HG03457 (cell line): ENCODE data around the gene DPP6.

Source experiments
- ATAC-seq: cut with Tn5 transposase; IDR thresholded peaks from one replicate; pipeline ENCODE4 v1.9.1; 2021; ENCODE audit warnings: moderate number of reproducible peaks; ENCODE audit not compliant: unreplicated experiment

DPP6 gene

DNA sequence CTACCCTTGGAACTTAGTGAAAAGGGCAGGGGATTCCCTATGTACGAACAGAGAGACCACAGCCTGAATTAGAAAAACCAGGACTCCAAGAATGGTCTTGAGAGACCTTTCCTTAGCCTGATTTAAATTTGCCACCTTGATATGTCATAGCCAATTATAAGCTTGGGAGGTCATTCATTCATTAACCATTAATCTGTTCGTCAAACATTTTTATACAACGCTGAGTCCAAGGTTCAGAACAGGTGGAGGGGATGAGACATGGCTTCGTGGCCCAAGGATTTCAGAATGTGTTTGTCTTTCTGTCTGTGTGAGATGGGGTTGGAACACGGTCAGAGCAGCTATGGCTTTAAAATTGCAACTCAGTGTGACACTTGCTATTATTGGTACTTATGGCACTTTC is 792.8 kb downstream of the DPP6 start:
- ATAC-seq, result no peak

DNA sequence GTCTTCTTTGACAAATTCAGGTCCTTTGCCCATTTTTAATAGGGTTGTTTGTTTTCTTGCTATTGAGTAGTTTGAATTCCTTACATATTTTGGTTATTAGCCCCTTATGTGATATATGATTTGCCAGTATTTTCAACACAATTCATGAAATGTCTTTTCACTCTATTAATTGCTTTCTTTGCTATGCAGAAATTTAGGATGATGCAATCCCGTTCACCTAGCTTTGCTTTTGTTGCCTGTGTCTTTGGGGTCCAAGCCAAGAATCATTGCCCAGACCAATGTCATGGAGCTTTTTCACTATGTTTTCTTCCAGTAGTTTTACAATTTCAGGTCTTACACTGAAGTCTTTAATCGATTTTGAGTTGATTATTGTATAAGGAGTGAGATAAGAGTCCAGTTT is 796.3 kb downstream of the DPP6 start:
- no peak for ATAC-seq

DNA sequence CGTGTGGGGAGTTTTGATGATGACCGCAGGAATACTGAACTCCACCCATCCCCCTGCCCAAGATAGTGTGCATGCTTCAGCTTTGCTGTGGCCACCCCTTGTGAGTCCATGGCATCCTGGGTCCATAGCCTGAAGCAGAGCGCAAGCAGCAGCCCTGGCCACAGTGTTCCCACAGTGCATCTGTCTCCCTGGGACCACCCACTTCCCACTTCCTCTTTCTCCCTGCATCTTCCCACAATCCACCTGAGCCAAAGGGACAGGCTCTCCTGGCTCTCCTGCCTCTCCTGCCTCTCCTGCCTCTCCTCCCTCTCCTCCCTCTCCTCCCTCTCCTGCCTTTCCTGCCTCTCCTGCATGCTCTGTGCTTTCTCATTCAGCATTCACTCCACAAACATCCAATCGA is 800.0 kb downstream of the DPP6 start:
- ATAC-seq, result no peak

DNA sequence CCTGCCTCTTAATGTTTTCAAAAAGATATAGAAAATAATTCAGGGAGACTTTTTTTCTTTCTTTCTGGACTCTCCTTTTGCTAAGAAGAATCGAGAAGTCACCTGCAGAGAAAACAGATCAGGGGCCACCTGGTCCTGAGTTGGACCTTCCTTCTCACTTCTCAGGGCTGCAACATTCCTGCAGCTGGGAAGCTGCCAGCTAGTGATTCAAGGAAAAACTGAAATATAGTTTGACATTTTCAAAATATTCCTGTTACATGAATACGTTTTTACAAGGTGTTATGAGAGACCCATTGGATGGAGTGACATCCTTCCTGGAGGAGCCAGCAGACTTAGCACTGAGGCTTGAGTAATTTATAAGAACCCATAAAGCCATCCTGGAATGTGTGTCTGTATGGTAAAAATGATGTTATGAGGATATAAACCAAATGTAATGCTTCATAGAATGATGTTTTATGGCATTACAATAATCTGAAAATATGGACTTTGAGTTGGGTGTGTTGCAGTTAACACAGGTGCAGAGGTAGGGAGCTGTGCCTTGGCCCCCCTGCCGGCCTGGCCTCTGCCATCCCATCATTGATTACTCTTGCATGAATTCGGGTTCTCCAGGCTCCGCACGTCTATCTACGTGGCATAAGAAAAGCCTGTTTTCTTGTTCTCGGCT is 801.0 kb downstream of the DPP6 start:
- ATAC-seq, result no peak

DNA sequence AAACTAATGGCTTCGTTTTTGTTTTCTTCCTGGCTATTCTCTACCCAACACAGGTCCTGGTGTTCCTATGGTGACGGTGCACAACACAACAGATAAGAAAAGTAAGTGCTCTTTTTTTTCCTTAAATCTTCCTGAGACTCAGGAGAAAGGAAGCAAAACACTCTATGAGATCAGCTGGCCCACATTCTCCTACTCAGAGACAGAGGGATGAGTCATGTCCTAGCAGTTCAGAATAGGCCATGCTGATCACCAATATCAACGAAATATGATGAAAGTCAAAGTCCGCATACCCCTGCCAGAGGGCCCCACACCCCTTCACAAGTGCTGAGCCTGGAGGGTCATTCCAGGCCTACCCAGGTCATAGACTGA is 801.5 kb downstream of the DPP6 start:
- ATAC-seq, result no peak

DNA sequence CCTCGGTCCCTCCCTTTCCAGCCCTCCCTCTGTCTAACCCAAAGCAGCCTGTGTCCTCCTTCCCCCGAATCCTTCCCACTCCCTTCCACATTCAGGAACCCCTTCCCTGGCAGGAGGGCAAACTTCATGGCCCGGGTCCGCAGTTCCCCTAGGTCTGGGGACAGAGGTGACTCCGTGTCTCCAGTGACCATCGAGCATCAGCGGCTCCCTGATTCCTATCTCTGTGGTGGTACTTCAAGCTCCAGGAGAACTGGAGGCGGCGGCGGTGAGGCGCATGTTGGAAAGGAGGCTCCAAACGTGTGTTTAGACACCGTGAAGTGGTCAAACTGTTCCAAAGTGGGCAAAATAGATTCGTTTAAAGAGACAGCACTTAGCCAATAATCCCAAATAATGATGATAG is 802.6 kb downstream of the DPP6 start:
- no peak for ATAC-seq

DNA sequence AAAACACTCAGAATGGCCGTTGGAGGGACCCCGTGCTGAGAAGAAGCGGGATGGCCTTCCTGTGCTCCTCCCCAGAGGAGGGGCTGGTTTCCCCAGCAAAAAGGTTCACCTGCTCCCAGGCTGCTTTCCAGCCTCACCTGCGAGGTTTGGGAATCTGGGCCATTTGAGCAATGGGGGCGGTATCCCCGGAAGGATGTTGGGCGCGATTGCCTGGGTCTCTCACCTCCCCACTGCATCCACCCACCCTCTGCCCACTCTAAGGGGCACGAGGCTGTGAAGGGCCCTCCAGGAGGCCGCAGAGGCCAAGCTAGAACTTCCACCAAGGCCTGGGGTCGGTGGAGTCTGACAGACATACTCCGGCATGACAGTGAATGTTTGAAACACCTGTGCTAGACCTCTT is 803.2 kb downstream of the DPP6 start:
- ATAC-seq, result no peak

DNA sequence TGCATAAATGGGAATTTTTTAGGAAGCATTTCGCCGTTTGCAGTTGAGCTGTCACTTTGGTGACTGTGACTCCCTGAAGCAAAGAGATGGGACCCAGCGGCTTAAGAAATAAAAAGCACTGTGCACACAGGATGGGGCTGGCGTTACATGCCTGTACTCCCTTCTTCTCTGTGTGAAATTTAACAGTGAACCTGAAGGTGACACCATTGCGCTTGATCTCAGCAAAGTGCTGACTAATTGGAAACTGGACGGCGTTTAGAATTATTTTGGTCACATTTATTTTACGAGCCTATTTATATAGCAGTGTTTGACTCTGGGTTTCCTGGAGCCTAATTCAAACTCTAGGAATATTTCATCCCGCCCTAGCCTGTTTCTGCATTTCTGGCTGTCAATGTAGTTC is 804.5 kb downstream of the DPP6 start:
- ATAC-seq, result no peak

DNA sequence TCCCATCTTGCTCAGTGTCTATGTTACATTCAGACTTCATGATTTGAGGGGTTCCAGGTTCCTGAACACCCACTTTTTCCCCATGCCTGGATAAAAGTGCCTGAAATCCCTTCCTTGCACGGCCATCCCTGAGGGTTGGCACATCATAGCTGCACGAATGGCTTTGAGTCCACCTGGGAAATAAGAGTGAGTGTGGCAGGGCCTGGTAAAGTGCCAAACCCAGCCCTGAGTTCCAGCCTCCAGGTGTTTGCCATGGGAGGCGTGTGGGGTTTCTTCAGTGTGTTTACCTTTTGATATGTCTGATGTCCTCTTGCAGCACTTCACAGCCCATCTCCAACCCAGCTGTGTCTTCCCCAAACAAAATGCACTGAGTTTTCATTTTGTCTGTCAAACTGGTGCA is 805.0 kb downstream of the DPP6 start:
- ATAC-seq, result no peak

DNA sequence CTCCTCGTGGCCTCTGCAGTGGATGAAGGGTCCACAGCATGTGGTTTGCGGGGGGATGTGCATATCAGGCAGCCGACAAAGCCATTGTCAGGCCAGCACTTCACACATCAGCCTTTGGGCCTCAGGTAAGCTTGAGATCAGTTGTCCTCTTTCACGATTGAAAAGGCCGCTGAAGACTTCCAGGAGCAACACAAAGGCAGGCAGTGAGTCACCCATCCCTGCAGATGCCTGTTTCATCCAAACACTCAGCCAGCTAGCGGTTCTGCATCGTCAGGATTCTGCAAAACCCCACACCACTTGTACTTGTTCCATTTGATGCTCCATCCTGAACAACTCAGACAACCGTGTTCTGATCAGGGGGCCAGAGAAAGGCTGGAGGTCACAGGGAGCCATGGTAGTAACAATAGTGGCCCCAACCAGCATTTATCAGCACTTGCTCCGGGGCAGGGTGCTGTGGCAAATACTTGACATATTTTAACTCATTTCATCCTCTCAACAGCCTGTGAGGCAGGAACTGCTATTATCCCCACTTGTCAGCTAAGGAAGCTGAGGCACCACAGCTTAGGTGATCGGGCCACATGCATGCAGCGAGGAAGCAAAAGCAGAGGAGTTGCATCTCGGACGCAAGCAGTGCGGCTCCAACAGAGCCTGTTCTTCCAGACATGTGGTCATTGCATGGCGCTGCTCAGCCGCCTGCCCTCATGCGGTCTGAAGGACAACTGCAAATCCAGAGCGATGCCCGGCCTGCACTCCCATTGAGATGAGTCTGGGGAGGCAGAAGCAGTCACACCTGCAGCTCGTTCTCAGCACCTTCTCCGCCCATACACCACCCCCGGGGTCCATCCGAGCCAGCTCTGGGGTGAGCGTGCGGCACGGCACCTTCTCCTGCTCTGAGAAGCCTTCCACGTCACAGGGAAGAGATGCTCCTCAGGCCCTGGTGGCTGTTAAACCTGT is 805.8 kb downstream of the DPP6 start:
- ATAC-seq, result no peak

DNA sequence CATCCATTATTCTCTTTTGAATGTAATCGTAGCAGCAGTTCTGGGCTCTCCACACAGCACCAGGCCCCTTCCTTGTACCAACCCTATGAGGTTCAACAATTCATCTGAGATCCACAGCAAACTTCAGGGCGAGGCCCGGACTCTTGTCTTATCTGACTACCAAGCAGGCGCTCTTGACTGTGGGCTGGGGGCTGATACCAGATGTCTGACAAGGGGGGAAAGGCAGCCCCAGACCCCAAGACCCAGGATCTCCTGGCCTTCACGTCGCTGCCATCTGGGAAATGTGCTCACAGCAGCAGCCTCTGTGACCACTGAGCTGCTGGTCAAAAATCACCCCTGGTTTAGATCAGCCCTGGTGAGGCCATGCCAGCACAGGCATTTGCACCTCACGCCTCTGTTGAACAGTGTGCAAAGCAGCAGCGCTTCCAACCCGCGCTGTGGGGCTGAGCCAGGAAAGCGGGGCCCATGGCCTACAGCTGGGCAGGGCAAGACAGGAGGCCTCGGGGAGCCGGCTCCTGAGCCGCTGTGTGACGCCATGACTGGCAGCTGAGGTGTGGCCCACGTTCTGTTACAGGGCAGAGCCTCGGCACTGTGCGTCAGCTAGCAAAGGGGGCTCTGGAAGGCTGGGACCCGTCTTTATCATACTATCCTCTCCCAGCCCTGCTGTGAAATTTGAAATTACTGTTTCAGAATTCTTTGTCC is 806.8 kb downstream of the DPP6 start:
- ATAC-seq, result no peak

DNA sequence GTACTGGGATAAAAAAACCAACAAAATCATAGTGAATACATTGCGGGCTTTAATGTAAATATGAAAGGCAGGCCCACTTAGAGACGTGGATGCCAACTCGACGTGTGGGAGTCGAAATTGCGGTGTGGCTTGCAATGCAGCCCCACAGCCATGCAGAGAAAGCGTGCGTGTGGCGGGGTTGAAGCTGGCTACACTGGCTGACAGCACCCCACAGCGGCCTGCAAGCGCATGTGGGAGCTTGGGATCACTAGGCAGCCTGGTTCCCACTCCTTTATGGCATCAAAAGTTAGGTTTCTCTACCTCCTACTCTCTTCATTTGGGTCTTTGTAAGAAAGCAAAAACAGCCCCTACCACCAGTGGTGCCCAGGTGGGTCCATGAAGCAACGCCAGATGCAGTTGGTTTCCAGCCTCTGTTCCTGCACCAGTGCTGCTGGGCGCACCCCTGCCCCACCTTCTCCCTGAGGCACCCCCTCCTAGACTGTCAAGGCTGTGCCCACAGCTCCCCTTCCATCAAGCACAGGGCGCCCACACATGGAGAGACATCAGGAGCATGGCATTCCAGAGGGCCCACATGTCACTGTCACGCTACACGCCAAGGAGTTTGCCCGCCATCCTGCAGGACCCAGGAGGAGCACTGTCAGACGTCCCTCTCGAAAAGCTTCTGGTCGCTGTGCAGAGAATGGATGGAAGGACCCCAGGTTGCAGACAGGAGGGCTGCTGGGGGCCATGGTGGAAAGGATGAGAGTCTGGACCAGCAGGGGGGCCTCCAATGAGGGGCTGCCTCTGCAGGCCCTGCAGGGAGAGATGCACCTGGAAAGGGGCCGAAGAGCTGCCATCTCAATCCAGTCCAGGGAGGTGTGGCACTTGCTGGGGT is 807.8 kb downstream of the DPP6 start:
- ATAC-seq, result no peak

DNA sequence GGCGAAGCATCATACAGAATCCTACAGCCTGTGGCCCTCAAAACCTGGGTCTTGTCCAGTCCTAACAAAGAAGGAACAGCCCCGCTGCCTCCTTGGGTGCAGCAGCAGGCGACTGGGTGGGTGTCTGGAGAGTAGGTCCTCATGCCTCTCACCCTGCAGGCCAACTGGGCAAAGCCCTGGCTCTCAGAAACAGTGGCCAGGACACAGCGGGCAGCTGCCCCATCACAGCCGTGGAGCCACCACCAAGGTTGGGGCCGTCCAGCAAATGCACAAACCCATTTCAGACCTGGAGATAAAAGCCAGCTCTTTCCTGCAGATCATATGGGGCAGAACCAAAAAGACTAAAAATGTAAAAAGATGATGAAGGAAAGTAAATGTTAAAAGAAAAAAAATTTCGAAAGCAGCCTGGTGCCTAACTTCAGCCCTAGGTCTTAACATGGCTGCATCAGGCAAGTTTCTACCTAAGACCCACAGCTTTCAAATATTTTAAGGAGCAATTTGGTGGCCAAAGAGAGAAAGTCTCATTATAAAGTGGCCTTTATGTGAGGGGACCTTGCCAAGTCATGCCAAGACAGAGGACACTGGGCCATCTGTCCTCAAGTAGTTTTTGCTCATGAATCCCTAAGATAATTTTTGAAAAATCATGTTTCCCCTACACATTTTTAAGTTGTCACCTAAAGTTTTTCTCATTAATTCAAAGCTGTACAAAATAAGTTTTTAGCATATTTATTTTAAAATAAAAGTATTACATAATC is 808.6 kb downstream of the DPP6 start:
- no peak for ATAC-seq

DNA sequence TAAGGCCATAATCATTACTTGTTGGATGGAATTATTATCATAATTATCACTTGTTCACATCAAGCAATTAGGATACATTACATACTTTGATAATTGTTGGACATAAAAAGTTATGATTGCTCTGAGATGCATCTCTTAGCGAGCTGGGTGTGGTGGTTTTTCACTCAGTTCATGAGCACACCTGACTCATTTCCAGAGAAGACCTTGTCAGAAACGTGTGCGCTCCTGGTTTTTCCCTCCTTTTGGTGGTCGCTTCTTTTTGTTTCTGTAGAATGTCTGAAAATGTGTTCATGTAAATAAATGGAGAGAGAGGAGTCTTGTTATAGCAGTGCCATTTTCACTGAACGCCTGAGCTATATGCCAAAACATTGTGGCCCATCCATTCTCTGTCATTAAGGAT is 809.4 kb downstream of the DPP6 start:
- ATAC-seq, result no peak

DNA sequence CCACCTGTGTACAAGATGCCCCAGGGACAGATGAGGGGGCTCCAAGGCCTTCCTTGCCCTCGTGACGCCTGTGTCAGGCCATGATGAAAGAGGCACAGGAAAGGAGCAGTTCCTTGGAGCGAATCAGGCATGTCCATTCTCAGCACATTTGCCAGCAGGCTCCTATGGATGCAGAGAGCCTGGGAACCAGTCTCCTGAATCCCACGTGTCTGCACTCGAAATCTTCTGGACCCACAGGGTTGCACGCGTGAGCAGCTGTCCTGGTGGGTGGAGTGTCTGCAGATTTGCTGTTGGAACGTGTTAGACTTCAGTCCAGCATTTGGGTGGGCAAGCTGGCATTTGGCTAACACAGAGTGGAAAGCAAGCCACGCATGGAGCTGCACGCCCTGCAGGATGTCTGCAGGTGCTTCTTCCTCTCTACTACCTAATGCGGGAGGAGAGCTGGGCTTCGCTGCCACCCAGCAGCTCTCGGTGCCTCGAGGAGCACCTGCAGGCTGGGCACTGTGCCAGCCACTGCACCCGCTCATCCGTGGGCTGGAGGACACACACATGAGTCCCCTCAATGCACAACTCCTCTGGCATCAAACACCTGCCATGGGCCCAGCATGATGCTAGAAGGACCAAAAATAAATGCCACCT is 810.1 kb downstream of the DPP6 start:
- ATAC-seq, result no peak

DNA sequence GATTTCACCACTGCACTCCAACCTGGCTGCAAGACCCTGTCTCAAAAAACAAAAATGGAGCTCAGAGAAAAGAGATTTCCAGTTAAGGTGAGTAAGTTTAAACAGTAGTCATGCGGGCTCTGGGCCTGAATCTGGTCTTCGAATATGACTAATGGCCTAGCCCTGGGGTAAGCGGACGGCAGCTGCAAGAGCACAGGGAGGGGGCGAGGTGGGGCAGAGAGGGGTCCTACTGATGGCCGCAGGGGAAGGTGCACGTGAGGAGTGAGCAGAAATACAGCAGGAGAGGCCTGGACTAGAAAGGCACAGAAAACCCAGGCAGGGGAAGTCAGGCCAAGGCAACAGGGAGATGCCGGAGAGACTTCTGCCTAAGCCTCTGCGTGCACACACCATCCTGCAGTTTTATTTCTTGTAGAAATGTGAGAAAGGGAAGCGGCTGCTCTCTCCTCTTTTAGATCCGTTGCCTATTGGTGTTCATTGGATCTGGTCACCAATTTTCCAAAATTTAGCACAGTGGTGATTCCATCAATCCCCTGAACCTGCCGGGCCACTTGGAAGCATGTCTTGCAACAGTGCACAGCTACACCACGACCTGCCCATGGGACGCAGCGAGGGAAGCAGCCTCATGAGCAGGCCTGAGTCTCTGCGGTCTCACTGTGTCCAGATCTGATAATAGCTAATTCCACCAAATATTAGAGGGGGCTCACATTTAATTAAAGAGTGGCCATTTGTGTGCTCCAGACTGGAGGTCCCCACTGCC is 811.7 kb downstream of the DPP6 start:
- no peak for ATAC-seq

DNA sequence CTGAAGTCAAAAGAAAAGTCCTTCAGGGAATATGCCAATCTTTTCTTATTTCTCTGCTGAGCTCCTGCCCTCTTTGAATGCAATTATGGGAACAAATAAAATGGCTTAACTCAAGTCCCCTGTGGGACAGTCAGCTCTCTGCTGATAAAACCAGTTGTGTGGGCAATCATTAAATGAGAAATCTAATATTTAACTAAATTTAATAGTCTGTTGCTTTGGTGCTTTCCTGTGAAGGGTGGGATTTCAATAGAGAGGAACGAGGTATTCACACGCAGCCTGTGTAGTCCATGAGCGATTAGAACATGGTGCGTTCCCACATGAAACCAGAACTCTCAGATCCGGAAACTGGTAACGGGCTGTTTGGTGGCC is 812.3 kb downstream of the DPP6 start:
- no peak for ATAC-seq

DNA sequence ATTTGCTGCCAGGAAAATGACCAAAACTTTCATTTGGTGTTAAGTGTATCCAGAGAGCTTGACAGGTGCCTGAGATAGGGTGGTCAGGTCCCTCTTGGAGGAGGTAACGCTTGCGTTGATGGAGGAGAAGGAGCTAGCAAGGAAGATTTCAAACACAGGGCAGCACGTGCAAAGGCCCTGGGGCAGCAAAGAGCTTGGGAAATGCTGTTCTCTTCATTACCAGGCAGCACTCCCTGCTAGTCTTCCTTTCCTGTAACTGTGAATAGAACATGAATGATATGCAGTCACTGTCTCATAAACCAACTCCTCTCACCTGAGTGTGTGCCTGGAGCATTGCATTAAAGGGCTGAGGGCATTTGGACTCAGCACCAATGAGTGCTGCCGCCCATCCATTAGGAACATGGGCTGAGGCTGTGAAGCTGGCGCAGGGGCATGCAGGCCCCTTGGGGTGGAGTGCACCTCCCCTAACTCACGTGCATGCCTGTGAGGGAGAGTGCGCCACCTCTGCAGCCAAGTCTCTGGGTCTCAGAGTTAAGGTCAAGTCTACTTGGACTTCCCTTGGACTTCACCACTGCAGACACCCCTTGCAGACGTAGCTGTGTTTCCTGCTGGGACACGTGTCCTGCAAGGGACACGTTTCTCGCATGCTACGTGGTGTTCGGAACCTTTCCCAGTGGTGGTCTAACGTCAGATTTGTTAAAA is 813.9 kb downstream of the DPP6 start:
- ATAC-seq, result no peak
